GM18867 (cell line): ENCODE results near the gene SGCA.

Experiments used
- ATAC-seq: cut with Tn5 transposase; IDR thresholded peaks from one replicate; pipeline ENCODE4 v1.9.1; 2021; ENCODE audit warnings: mild to moderate bottlenecking, moderate library complexity; ENCODE audit not compliant: unreplicated experiment

Gene SGCA

GRCh38 chr17:50165867-50166517 is at the start of gene SGCA:
SGCA (plus strand) TSS chr17:50166005; CDS start chr17:50166041, 36 bp downstream.
- no peak for ATAC-seq

GRCh38 chr17:50117202-50118051 is 48.4 kb upstream of the SGCA start:
- peak; percentile 52 for ATAC-seq

GRCh38 chr17:50118076-50118827 is 47.6 kb upstream of the SGCA start:
- ATAC-seq: no peak

GRCh38 chr17:50118828-50119218 is 47.0 kb upstream of the SGCA start:
- ATAC-seq: no peak

GRCh38 chr17:50120475-50121253 is 45.1 kb upstream of the SGCA start:
- no peak for ATAC-seq

- ATAC-seq: no peak
Observed at GRCh38 chr17:50122945-50123344, 42.9 kb upstream of the SGCA start.

GRCh38 chr17:50123649-50124349 is 42.0 kb upstream of the SGCA start:
- no peak for ATAC-seq

GRCh38 chr17:50125420-50125997 is 40.3 kb upstream of the SGCA start:
- ATAC-seq: no peak

GRCh38 chr17:50127697-50128361 is 38.0 kb upstream of the SGCA start:
- ATAC-seq: no peak

- ATAC-seq: no peak
Observed at GRCh38 chr17:50128441-50129352, 37.1 kb upstream of the SGCA start.

GRCh38 chr17:50129353-50129727 is 36.5 kb upstream of the SGCA start:
- no peak for ATAC-seq

- ATAC-seq: peak; percentile 38
Observed at GRCh38 chr17:50129728-50130558, 35.9 kb upstream of the SGCA start, which contains the start of gene SAMD14. SAMD14 (minus strand) TSS chr17:50130160; CDS start chr17:50124959, 5,201 bp downstream.

- no peak for ATAC-seq
Observed at GRCh38 chr17:50130559-50131305, 35.1 kb upstream of the SGCA start.

GRCh38 chr17:50132104-50132794 is 33.6 kb upstream of the SGCA start:
- ATAC-seq: no peak

- no peak for ATAC-seq
Observed at GRCh38 chr17:50133028-50133768, 32.6 kb upstream of the SGCA start.
